Activated T-cell treated with anti-CD3 and anti-CD28 coated beads, Interleukin-2, amount 50 U/mL, for 72 hours (primary cell): ENCODE data around the gene PMIS2. TPM values are rescaled to one million over a fixed set of nuclear protein-coding genes. Genes with fewer than 3 reads are reported as not detected.

Experiments used
- ATAC-seq, 2 donors: fragments of 150-1000 bp; cut with Tn5 transposase; replicated peaks in 1 of 2; 2 replicates each; pipeline ENCODE4 v1.10.0; 2021; ENCODE audit warnings: moderate library complexity in 2 of 2, mild to moderate bottlenecking in 1 of 2
- DNase-seq, 2 donors: peaks; one replicate each; pipeline ENCODE4 v3.0.0; 2021 to 2022; ENCODE audit warnings: mixed read lengths in 1 of 2
- H3K27ac Mint-ChIP-seq: one replicate; pipeline ENCODE4 v1.8.0; 2022; ENCODE audit warnings: mild to moderate bottlenecking, moderate library complexity, mixed read lengths
- H3K27me3 Mint-ChIP-seq: one replicate; pipeline ENCODE4 v1.8.0; 2022; ENCODE audit warnings: low read depth, mixed read lengths
- H3K36me3 Mint-ChIP-seq, 2 donors: one replicate each; pipeline ENCODE4 v1.8.0; 2022; ENCODE audit warnings: mixed read lengths in 2 of 2, mild to moderate bottlenecking in 1 of 2; ENCODE audit not compliant: insufficient read depth in 2 of 2
- H3K4me1 Mint-ChIP-seq: one replicate; pipeline ENCODE4 v1.8.0; 2022; ENCODE audit warnings: low read depth, mixed read lengths
- H3K4me3 Mint-ChIP-seq, 2 donors: one replicate each; pipeline ENCODE4 v1.8.0; 2022; ENCODE audit warnings: mild to moderate bottlenecking in 2 of 2, mixed read lengths in 2 of 2, moderate library complexity in 2 of 2
- H3K9me3 Mint-ChIP-seq, 2 donors: one replicate each; pipeline ENCODE4 v1.8.0; 2022; ENCODE audit warnings: mixed read lengths in 2 of 2
- total RNA-seq, 2 donors: library from RNA; stranded (reverse); gene quantifications; one replicate each; pipeline ENCODE4 v1.2.3, GENCODE V29; 2022

The PMIS2 gene
- total RNA-seq, 2 donors from 2014 or later: not detected

GRCh38 chr19:35559281-35559659, 26.7 kb upstream of the PMIS2 start:
- Mint-ChIP-seq H3K36me3 (no peaks in the 10 kb centered on the region), H3K4me3 (peak overlapping the region in 1 of 2 donors; percentile 79), H3K9me3 (no peaks in the 10 kb centered on the region), H3K4me1 (peaks cover 5% of the 10 kb centered on the region), H3K27me3 (peaks cover 61% of the 10 kb centered on the region), H3K27ac (no peak overlapping the region)
- DNase-seq: no peak
- no peak for ATAC-seq

GRCh38 chr19:35559781-35560180, 26.2 kb upstream of the PMIS2 start:
- Mint-ChIP-seq H3K4me3 (no peak overlapping the region), H3K27me3 (peaks cover 65% of the 10 kb centered on the region)

GRCh38 chr19:35560271-35560670, 25.7 kb upstream of the PMIS2 start:
- H3K27me3 Mint-ChIP-seq: peaks cover 65% of the 10 kb centered on the region

More at GRCh38 chr19:35559781-35560180, 26.2 kb upstream of the PMIS2 start:
- Mint-ChIP-seq H3K9me3 (no peaks in the 10 kb centered on the region), H3K36me3 (no peaks in the 10 kb centered on the region), H3K27ac (no peak overlapping the region), H3K4me1 (peaks cover 5% of the 10 kb centered on the region)
- DNase-seq: no peak
- no peak for ATAC-seq

GRCh38 chr19:35560677-35561076, 25.3 kb upstream of the PMIS2 start:
- ATAC-seq (no peak), DNase-seq (no peak)
- Mint-ChIP-seq H3K27me3 (peaks cover 65% of the 10 kb centered on the region), H3K4me3 (no peak overlapping the region), H3K36me3 (no peaks in the 10 kb centered on the region), H3K27ac (no peak overlapping the region), H3K9me3 (no peaks in the 10 kb centered on the region), H3K4me1 (peaks cover 5% of the 10 kb centered on the region)

More at GRCh38 chr19:35560271-35560670, 25.7 kb upstream of the PMIS2 start:
- Mint-ChIP-seq H3K4me1 (peaks cover 5% of the 10 kb centered on the region), H3K9me3 (no peaks in the 10 kb centered on the region), H3K27ac (no peak overlapping the region), H3K36me3 (no peaks in the 10 kb centered on the region), H3K4me3 (no peak overlapping the region)
- DNase-seq (no peak), ATAC-seq (no peak)

- Mint-ChIP-seq H3K9me3 (no peaks in the 10 kb centered on the region), H3K27me3 (peaks cover 65% of the 10 kb centered on the region), H3K4me1 (peaks cover 5% of the 10 kb centered on the region), H3K4me3 (no peak overlapping the region), H3K27ac (no peak overlapping the region), H3K36me3 (no peaks in the 10 kb centered on the region)
- DNase-seq (no peak), ATAC-seq (no peak)
Measured at GRCh38 chr19:35561436-35561835, 24.5 kb upstream of the PMIS2 start.

- ATAC-seq (no peak), DNase-seq (no peak)
- peaks cover 60% of the 10 kb centered on the region for H3K27me3 Mint-ChIP-seq
- peaks cover 1% of the 10 kb centered on the region for H3K4me1 Mint-ChIP-seq
- no peak overlapping the region for H3K27ac Mint-ChIP-seq
- H3K36me3 Mint-ChIP-seq: no peaks in the 10 kb centered on the region
- no peak overlapping the region for H3K4me3 Mint-ChIP-seq
- H3K9me3 Mint-ChIP-seq: no peaks in the 10 kb centered on the region
Measured at GRCh38 chr19:35562336-35562735, 23.6 kb upstream of the PMIS2 start.

- no peak overlapping the region for H3K27ac Mint-ChIP-seq
- H3K9me3 Mint-ChIP-seq: no peaks in the 10 kb centered on the region
- H3K27me3 Mint-ChIP-seq: peaks cover 57% of the 10 kb centered on the region
- H3K4me1 Mint-ChIP-seq: no peaks in the 10 kb centered on the region
- DNase-seq (no peak), ATAC-seq (no peak)
- H3K4me3 Mint-ChIP-seq: no peak overlapping the region
- no peaks in the 10 kb centered on the region for H3K36me3 Mint-ChIP-seq
Measured at GRCh38 chr19:35562776-35563175, 23.2 kb upstream of the PMIS2 start.

- H3K4me1 Mint-ChIP-seq: no peaks in the 10 kb centered on the region
- H3K36me3 Mint-ChIP-seq: no peaks in the 10 kb centered on the region
- no peak within 1 kb of the TSS for H3K27ac Mint-ChIP-seq
- DNase-seq (no peak), ATAC-seq (no peak)
- no peaks in the 10 kb centered on the region for H3K9me3 Mint-ChIP-seq
- no peak within 1 kb of the TSS for H3K4me3 Mint-ChIP-seq
- peaks cover 56% of the 10 kb centered on the region for H3K27me3 Mint-ChIP-seq
Measured at GRCh38 chr19:35563207-35563829, 22.7 kb upstream of the PMIS2 start, which contains the start of gene ATP4A. ATP4A (minus strand) TSS chr19:35563658; CDS start chr19:35563629, 29 bp downstream.

- Mint-ChIP-seq H3K4me3 (no peak overlapping the region), H3K9me3 (no peaks in the 10 kb centered on the region), H3K4me1 (no peaks in the 10 kb centered on the region), H3K36me3 (no peaks in the 10 kb centered on the region), H3K27me3 (peaks cover 41% of the 10 kb centered on the region), H3K27ac (no peak overlapping the region)
- ATAC-seq (no peak), DNase-seq (no peak)
Measured at GRCh38 chr19:35565016-35565856, 20.7 kb upstream of the PMIS2 start.

GRCh38 chr19:35566738-35567137, 19.2 kb upstream of the PMIS2 start:
- Mint-ChIP-seq H3K4me3 (no peak overlapping the region), H3K27me3 (peaks cover 33% of the 10 kb centered on the region), H3K27ac (no peak overlapping the region), H3K4me1 (no peaks in the 10 kb centered on the region), H3K36me3 (no peaks in the 10 kb centered on the region), H3K9me3 (no peaks in the 10 kb centered on the region)
- DNase-seq (no peak), ATAC-seq (no peak)

GRCh38 chr19:35569281-35569781, 16.6 kb upstream of the PMIS2 start:
- Mint-ChIP-seq H3K27me3 (peaks cover 16% of the 10 kb centered on the region), H3K27ac (no peak overlapping the region), H3K36me3 (no peaks in the 10 kb centered on the region), H3K4me3 (no peak overlapping the region), H3K4me1 (no peaks in the 10 kb centered on the region), H3K9me3 (no peaks in the 10 kb centered on the region)
- DNase-seq: no peak
- ATAC-seq: no peak

GRCh38 chr19:35571406-35571965, 14.5 kb upstream of the PMIS2 start:
- H3K36me3 Mint-ChIP-seq: peaks cover under 1 to 9% of the 10 kb centered on the region in 2 donors
- H3K27me3 Mint-ChIP-seq: peaks cover 15% of the 10 kb centered on the region
- H3K9me3 Mint-ChIP-seq: peaks cover 7 to 10% of the 10 kb centered on the region in 2 donors
- peak in 1 of 2 donors; percentile 58 for ATAC-seq
- no peak for DNase-seq
- H3K4me1 Mint-ChIP-seq: no peaks in the 10 kb centered on the region
- H3K4me3 Mint-ChIP-seq: no peak overlapping the region
- H3K27ac Mint-ChIP-seq: no peak overlapping the region

GRCh38 chr19:35577918-35578317, 8.1 kb upstream of the PMIS2 start:
- Mint-ChIP-seq H3K4me3 (no peak overlapping the region), H3K27ac (no peak overlapping the region), H3K9me3 (peaks cover 14 to 17% of the 10 kb centered on the region in 2 donors), H3K36me3 (peaks cover 11 to 17% of the 10 kb centered on the region in 2 donors), H3K27me3 (peaks cover 8% of the 10 kb centered on the region), H3K4me1 (no peaks in the 10 kb centered on the region)
- DNase-seq: no peak
- ATAC-seq: no peak
